HG03460 (cell line): ENCODE data around the gene SLC5A2.

Experiments
- ATAC-seq: cut with Tn5 transposase; IDR thresholded peaks from one replicate; pipeline ENCODE4 v1.9.1; 2021; ENCODE audit not compliant: unreplicated experiment

The SLC5A2 gene

DNA sequence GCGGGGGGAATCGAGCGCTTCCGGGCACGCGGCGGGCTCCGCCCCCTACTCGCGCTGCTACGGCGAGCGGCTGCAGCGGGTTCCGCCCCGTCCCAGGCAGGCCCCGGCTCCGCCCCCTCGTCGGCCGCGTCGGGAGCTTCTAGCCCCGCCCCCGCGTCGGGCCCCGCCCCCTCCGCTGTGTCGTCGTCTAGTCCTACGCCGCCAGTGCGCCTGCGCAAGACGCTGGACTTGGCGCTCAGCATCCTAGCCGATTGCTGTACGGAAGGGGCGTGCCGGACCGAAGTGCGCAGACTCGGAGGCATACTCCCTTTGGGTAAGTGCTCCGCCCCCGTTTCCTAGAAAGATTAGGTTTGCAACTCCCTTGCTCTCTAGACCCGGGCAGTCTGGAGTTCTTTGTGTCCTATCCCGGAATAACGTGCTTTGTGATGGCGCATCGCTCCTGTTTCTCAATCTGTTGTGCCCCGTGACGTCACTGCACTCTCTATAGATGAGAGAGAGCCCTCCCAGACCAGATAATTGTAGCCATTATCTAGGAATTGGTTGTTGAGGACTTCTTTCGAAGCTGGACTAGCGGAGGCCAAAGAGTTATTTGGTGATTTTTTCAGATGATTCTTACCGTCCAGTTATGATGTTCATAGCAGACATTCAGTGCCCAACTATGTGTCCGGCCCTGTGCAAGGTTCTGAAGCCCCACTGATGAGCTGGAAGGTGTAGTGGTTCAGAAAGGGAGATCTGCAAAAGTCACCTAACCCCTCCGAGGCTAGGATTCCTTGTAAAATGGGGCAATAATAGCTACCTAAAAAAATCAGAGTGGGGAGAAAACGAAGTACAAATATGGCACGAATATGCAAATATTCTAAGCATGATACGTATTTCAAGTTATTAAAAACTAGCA lies 23.0 kb upstream of the SLC5A2 start:
- peak; percentile 56 for ATAC-seq

DNA sequence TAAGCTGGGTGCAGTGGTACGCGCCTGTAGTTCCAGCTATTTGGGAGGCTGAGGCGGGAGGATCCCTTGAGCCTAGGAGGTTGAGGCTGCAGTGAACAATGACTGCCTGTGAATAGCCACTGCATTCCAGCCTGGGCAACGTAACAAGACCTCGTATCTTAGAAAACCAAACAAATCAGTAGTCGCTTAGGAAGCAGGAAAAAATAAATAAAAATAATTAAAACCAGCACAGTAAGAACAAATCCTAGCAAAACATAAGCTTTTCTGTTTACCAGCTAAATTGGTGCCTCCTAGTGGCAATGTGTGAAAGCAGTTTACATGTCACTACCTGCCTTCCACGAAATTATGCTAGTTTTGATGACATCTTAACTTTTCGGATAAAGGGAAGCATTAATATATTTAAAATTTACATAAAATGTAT lies 22.3 kb upstream of the SLC5A2 start:
- no peak for ATAC-seq

DNA sequence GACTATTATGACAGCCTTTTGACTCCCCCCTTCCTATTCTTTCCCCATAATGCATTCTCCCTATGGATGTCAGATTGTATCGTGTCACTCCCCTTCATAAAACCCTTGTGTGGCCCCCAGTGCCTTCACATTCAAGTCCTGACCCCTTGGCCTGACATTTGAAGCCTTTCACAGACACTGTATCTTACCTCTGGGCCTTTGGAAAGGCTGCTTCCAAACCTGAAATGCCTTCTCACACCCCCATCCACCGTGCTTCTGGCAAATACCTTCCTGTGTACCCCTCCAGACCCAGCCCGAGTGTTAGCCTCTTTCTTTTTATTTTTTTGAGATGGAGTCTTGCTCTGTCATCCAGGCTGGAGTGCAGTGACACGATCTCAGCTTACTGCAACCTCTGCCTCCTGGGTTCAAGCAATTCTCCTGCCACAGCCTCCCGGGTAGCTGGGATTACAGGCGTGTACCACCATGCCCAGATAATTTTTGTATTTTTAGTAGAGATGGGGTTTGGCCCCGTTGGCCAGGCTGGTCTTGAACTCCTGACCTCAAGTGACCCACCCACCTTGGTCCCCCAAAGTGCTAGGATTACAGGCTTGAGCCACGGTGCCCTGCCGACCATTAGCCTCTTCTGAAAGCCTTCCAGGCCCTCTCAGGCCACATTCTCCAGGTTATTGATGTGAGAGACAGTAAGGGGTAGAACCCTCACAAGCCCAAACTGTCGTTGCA lies 21.6 kb upstream of the SLC5A2 start:
- no peak for ATAC-seq

DNA sequence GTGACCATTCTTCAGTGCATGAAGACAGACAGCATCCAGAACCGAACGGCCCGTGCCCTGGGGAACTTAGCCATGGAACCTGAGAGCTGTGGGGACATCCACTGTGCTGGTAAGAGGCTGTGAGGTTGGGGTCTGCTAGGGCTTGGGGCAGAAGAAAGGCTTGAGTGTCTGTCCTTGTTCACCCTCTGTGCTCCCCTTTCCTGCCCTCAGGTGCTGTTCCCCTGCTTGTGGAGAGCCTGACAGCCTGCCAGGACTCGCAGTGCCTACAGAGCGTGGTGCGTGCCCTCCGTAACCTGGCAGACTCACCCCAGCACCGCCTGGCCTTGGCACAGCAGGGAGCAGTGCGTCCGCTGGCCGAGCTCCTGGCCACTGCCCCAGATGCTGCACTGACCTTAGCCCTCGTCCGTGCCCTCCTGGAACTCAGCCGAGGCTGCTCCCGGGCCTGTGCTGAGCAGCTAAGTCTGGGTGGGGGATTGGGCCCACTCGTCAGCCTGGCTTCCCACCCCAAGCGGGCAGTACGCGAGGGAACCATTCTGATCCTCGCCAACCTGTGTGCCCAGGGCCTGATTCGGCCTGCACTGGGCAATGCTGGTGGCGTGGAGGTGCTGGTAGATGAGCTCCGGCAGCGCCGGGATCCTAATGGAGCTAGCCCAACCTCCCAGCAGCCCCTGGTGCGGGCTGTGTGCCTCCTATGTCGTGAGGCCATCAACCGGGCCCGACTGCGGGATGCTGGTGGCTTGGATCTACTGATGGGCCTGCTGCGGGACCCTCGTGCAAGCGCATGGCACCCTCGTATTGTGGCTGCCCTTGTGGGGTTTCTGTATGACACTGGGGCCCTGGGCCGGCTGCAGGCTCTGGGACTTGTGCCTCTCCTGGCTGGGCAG lies 20.8 kb upstream of the SLC5A2 start:
- no peak for ATAC-seq

DNA sequence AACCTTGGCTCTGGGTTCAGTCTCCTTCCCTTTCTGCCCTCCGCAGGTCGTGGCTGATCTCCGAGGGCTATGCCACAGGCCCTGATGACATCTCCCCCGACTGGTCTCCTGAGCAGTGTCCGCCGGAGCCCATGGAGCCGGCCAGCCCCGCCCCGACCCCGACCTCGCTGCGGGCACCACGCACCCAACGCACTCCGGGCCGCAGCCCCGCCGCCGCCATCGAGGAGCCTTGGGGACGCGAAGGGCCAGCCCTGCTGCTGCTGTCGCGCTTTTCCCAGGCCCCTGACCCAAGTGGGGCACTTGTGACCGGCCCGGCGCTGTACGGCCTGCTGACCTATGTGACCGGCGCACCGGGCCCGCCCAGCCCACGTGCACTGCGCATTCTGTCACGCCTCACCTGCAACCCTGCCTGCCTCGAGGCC lies 18.6 kb upstream of the SLC5A2 start:
- no peak for ATAC-seq

DNA sequence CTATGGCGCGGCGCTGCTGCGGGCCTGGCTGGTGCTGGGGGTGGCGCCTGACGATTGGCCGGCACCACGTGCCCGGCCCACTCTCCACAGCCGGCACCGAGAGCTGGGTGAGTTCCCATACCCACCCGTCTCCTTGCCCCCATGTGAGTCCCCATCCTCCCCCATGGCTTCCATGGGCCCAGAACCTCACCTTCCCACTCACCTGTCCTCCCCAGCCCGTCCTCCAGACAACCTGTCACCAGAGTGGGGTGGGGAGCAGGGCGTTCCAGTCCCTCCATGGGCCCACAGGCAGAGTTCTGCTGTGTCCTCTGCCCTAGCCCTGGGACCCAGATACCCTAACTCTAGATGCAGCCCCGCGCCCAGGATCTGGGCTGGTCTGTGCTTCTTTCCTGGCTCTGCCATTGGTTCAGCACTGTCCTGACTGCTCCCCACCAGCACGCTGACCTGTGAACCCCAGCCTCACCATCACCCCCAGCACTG lies 18.1 kb upstream of the SLC5A2 start:
- ATAC-seq, result no peak

DNA sequence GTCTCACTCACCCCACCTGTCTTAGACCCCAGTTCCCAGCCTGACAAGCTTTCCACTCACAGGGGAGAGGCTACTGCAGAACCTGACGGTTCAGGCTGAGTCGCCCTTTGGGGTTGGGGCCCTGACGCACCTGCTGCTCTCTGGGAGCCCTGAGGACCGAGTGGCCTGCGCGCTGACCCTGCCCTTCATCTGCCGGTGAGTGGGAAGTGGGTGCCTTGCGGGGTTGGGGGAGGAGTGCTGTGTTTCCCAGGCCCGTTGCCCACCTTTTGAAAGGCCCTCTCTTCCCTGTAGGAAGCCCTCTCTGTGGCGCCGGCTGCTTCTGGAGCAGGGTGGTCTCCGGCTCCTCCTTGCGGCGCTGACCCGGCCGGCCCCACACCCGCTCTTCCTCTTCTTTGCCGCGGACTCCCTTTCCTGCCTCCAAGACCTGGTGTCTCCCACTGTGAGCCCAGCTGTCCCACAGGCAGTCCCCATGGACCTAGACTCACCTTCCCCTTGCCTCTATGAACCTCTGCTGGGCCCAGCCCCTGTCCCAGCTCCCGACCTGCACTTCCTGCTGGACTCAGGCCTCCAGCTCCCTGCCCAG lies 17.0 kb upstream of the SLC5A2 start:
- ATAC-seq, result no peak

DNA sequence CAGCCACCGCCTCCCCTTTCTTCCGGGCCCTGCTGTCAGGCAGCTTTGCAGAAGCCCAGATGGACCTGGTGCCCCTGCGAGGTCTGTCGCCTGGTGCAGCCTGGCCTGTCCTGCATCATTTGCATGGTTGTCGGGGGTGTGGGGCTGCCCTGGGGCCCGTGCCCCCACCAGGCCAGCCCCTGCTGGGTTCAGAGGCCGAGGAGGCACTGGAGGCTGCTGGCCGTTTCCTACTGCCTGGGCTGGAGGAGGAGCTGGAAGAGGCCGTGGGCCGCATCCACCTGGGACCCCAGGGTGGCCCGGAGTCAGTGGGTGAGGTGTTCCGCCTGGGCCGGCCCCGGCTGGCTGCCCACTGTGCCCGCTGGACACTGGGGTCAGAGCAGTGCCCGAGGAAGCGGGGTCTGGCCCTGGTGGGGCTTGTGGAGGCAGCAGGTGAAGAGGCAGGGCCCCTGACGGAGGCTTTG lies 16.5 kb upstream of the SLC5A2 start:
- no peak for ATAC-seq

DNA sequence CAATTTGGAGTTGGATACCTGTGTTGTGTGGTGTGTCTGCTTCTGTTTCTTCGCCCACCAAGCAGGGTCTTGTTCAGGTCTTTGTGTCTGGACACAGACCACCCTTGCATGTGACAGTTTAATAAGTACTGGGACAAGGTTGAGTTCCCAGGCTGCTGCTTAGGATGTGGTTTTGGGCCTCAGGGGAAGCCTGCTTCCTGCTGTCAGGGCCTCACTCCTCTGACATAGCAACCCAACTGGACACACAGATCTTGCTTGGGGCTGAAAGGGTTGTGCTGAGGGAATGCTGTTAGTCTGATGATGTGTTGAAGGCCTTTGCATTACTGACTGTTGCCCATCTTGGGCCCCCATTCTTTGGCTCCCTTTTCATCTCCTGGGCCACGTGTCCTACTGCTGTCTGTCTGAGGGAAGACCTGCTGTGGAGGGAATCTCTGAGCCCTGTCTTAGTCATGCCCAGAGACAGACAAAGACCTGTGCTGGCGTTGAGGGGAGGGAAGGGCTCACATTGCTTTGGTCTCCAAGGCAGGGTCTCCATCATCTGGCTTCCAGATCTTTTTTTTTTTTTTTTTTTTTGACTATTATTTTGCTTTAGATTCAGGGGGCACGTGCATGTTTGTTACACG lies 15.7 kb upstream of the SLC5A2 start:
- ATAC-seq, result peak; percentile 71

DNA sequence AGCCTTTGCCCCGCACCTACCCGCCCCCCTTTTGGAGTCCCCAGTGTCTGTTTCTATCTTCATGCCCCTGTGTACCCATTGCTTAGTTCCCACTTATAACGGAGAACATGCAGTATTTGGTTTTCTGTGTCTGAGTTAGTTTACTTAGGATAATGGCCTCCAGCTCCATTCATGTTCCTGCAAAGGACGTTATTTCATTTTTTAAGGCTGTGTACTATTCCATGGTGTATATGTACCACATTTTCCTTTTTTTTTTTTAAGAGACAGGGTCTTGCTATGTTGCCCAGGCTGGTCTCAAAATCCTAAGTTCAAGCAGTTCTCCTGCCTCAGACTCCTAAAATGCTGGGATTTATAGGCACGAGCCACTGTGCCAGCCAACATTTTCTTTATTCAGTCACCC lies 15.1 kb upstream of the SLC5A2 start:
- no peak for ATAC-seq

DNA sequence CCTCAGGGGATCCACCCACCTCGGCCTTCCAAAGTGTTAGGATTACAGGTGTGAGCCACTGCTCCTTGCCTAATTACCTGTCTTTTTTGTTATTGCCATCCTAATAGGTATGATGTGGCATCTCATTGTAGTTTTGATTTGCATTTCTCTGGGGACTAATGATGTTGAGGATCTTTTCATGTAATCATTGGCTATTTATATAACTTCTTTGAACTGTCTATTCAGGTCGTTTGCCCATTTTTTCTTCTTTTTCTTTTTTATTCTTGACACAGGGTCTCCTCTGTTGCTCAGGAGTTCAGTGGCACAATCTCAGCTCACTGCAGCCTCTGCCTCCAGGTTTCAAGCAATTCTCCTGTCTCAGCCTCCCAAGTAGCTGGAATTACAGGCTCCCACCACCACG lies 12.3 kb upstream of the SLC5A2 start:
- no peak for ATAC-seq

DNA sequence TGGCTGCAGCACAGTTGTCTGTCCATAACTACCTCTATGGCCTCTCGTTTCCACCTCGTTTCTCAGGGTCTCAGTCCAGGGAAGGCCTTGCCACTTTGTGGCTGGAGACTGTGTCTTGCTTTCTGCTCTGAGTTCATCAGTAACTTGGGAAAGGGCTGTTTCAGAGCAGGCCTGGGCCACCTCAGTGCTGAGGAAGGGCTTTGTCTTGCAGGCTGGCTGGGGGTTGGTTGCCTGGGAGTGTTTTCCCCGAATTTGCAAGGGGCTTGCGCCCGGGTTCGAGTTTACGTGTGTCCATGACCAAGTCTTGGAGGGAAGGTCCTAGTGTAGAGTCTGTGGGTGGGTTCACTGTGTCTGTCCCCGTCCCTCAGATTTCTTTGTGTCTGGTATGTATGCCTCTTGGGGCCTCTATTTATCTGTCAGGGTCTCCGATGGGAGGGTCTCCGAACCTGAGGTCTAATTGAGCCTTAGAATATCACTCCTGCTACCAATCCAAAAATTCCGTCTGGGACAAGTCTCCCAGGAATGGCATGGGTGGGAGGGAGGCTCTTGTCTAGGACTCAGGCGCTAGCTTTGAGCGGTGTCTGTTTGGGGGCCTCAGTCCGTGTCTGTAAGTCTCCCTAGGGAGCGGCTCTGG lies 11.6 kb upstream of the SLC5A2 start:
- ATAC-seq, result no peak

DNA sequence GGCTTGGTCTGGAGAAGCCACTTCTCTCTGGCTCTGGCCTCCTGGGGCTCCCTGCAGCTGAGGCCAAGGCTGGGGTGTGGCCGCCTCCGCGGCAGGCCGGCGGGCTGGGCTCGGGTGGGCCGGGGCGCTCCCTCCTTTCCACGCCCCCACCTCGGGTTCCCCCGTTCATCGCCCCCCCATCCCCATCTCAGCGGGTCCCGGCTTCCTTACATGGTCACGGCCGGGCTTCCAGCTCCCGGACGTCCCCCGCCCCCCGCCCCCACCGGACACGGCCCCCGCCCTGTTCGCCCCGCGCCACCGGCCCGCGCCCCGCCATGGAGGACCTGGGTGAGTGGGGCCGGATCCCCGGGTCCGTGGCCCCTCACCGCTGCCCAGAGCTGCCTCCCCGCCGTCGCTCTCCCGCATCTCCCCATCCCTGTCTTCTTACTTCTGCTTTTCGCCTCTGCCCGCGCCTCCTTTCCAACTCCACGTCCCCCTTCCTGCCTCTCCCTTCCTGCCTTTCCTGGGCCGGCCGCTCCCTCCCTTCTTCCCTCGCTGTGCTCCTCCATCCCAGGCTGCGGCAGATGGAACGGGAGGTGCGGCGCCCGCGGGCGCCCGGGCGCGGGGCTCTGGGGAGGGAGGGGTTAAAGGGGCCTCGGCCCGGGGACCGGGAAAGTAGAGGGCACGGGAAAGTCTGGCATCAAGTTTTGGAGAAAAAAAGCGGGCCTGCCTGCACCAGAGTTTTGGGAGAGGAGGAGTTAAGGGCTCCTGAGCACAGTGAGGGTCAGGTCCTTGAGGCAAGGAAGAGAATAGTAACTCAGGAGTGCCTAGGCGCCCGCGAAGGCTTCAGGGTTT lies 10.8 kb upstream of the SLC5A2 start, which contains the start of gene TGFB1I1:
TGFB1I1 (plus strand) TSS at position 278 of the 834 bp plus-strand sequence; CDS start at position 315, 37 bp downstream.
- ATAC-seq, result no peak

DNA sequence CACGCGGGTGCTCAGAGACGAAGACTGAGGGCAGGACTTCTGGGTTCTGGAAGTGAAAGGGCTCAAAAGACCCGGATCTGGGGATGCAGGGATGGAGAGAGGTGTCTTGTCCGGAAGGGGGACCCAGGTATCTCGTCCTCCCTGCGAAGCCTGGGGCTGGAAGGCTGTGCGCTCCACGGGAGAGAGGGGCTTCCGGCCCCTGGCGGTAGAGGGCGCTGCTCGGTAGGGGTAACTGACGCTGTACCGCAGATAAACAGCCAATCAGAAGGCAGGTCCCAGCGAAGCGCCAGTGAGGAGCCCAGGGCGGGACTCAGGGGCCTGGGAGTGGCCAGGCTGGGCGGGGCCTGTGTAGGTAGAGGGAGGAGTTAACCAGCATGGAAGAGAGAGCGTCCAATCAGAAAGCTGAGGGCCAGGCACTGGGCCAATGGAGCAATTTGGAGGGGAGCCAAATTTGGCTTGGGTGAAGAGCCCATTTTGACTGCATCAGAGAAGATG lies 10.2 kb upstream of the SLC5A2 start:
- ATAC-seq, result no peak

DNA sequence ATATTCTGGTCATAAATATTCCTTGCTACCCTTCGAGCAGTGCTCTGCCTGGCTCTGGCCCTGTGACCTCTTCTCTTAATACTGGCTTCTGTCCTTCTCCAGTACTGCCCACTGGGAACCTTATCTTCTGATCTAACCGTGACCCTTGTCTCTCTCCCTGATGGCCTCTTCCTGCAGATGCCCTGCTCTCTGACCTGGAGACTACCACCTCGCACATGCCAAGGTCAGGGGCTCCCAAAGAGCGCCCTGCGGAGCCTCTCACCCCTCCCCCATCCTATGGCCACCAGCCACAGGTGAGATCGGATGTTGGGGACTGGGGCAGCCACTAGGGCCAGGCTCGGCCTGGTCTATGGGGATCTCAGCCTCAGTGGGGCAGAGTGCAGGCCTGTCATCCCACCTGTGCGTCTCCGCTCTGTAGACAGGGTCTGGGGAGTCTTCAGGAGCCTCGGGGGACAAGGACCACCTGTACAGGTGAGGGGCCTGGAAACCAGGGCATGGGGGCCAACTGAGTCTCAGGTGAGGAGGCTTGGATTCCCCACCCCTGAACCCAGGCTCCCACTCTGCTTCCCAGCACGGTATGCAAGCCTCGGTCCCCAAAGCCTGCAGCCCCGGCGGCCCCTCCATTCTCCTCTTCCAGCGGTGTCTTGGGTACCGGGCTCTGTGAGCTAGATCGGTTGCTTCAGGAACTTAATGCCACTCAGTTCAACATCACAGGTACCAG lies 9.5 kb upstream of the SLC5A2 start:
- ATAC-seq, result no peak

DNA sequence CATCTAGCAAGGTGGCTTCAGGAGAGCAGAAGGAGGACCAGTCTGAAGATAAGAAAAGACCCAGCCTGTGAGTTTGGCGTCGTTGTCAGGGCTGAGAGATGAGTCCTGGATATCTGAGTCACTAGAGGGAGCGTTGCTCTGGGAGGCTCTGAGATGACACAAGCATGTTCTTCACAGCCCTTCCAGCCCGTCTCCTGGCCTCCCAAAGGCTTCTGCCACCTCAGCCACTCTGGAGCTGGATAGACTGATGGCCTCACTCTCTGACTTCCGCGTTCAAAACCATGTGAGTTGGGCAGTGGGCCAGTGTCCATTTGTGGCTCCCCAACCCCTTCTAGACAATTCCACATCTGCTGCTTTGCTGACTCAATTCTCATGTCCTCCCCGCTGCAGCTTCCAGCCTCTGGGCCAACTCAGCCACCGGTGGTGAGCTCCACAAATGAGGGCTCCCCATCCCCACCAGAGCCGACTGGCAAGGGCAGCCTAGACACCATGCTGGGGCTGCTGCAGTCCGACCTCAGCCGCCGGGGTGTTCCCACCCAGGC lies 8.7 kb upstream of the SLC5A2 start:
- no peak for ATAC-seq
